H1 (cell line): ENCODE data around the gene VSIG10. TPM values are rescaled to one million over a fixed set of nuclear protein-coding genes. Genes with fewer than 3 reads are reported as not detected.

Experiments
- CTCF ChIA-PET: fragments of 300-600 bp; sonication (Branson Sonifier 250); formaldehyde crosslinking; loops from one replicate; lab custom pipeline; 2021; ENCODE audit not compliant: partially characterized antibody; lab: Charles Lee
- POLR2A ChIA-PET: fragments of 300-600 bp; sonication (Branson Sonifier 250); formaldehyde crosslinking; loops from one replicate; lab custom pipeline; 2021; ENCODE audit warnings: inconsistent platforms; ENCODE audit not compliant: partially characterized antibody; lab: Charles Lee
- DNase-seq, 2 experiments: peaks; one replicate each; pipeline versions ENCODE4 v3.0.0 to v3.0.0-alpha.2; 2010 to 2022; ENCODE audit warnings: low spot score in 2 of 2, low read depth in 1 of 2, mixed read lengths in 1 of 2
- FAIRE-seq: peaks from 2 replicates; lab custom pipeline; 2011; peaks lifted over from hg19 to GRCh38; lab: Jason Lieb, UNC
- H2AFZ ChIP-seq: 2 replicates; pipeline ENCODE4 v1.8.1; 2012; ENCODE audit warnings: low read length, inconsistent platforms
- H2AK5ac ChIP-seq: 2 replicates; pipeline ENCODE4 v1.6.1; 2013; ENCODE audit warnings: low read depth, low read length
- H2BK120ac ChIP-seq: replicated peaks from 2 replicates; pipeline ENCODE3; 2013; ENCODE audit warnings: low read depth, low read length, inconsistent platforms
- H2BK12ac ChIP-seq: 2 replicates; pipeline ENCODE4 v1.6.1; 2013; ENCODE audit warnings: low read depth, low read length
- H2BK15ac ChIP-seq: 2 replicates; pipeline ENCODE4 v1.6.1; 2013; ENCODE audit warnings: low read length
- H2BK20ac ChIP-seq: 2 replicates; pipeline ENCODE4 v1.6.1; 2013; ENCODE audit warnings: low read length
- H2BK5ac ChIP-seq: 2 replicates; pipeline ENCODE4 v1.6.1; 2013; ENCODE audit warnings: low read depth, low read length
- H3K14ac ChIP-seq: 2 replicates; pipeline ENCODE4 v1.6.1; 2013; ENCODE audit warnings: inconsistent platforms; ENCODE audit not compliant: insufficient read length
- H3K18ac ChIP-seq: 2 replicates; pipeline ENCODE4 v1.6.1; 2013; ENCODE audit warnings: low read length; ENCODE audit errors: extremely low read depth
- H3K23ac ChIP-seq: 2 replicates; pipeline ENCODE4 v1.6.1; 2013; ENCODE audit warnings: inconsistent platforms; ENCODE audit not compliant: insufficient read length
- H3K23me2 ChIP-seq: 2 replicates; pipeline ENCODE4 v1.6.1; 2013; ENCODE audit warnings: low read depth, low read length
- H3K27ac ChIP-seq: 2 replicates; pipeline ENCODE4 v1.6.1; 2011; ENCODE audit warnings: low read depth, low read length, inconsistent platforms
- H3K27me3 ChIP-seq, 4 experiments: replicated peaks in 1 of 4; 1 replicate in 1 of 4; 2 replicates in 3 of 4; pipeline versions ENCODE4 v1.6.1 to v1.8.1; 2011 to 2013; ENCODE audit warnings: low read length in 3 of 4, mild to moderate bottlenecking in 3 of 4, inconsistent platforms in 2 of 4, mixed read lengths in 2 of 4, moderate library complexity in 1 of 4; ENCODE audit not compliant: control insufficient read depth in 3 of 4, insufficient read depth in 3 of 4; ENCODE audit errors: extremely low read depth in 1 of 4
- H3K36me3 ChIP-seq, 4 experiments: 2 replicates each; pipeline versions ENCODE4 v1.6.1 to v1.8.1; 2011 to 2013; ENCODE audit warnings: mild to moderate bottlenecking in 4 of 4, low read length in 3 of 4, moderate library complexity in 2 of 4, control low read depth in 1 of 4, inconsistent platforms in 1 of 4; ENCODE audit not compliant: insufficient read depth in 4 of 4, control insufficient read depth in 2 of 4
- H3K4ac ChIP-seq: replicated peaks from 2 replicates; pipeline ENCODE3; 2013; ENCODE audit warnings: low read length, low read depth, mixed read lengths, inconsistent platforms; ENCODE audit not compliant: insufficient read length
- H3K4me1 ChIP-seq, 4 experiments: replicated peaks in 1 of 4; 1 replicate in 1 of 4; 2 replicates in 3 of 4; pipeline versions ENCODE4 v1.6.1 to v1.8.1; 2011 to 2013; ENCODE audit warnings: low read length in 3 of 4, inconsistent platforms in 2 of 4, mixed read lengths in 1 of 4; ENCODE audit not compliant: insufficient read depth in 4 of 4, control insufficient read depth in 3 of 4
- H3K4me2 ChIP-seq, 2 experiments: 2 replicates each; pipeline versions ENCODE4 v1.6.1 to v1.8.1; 2011 to 2013; ENCODE audit warnings: low read depth in 2 of 2, low read length in 2 of 2, control low read depth in 1 of 2, inconsistent platforms in 1 of 2, mild to moderate bottlenecking in 1 of 2; ENCODE audit not compliant: insufficient read depth in 1 of 2
- H3K4me3 ChIP-seq, 4 experiments: fragments of 200-600, 300-600 bp in 1 of 4; sonication (generic), shearing (Covaris generic), sonication (Bioruptor Twin) in 1 of 4; 2 replicates each; pipeline versions ENCODE4 v1.5.1 to v1.8.1; 2011 to 2016; ENCODE audit warnings: low read length in 4 of 4, low read depth in 3 of 4, control low read depth in 2 of 4, inconsistent platforms in 2 of 4, mild to moderate bottlenecking in 2 of 4, mixed read lengths in 1 of 4, moderate library complexity in 1 of 4; ENCODE audit not compliant: insufficient read depth in 2 of 4; ENCODE audit errors: extremely low read depth in 1 of 4
- H3K56ac ChIP-seq: replicated peaks from 2 replicates; pipeline ENCODE3; 2013; ENCODE audit warnings: low read depth, mild to moderate bottlenecking, mixed read lengths, low read length, inconsistent platforms; ENCODE audit not compliant: insufficient read length
- H3K79me1 ChIP-seq: 2 replicates; pipeline ENCODE4 v1.6.1; 2013; ENCODE audit warnings: low read depth, low read length, control low read depth
- H3K79me2 ChIP-seq, 2 experiments: 2 replicates each; pipeline versions ENCODE4 v1.6.1 to v1.8.1; 2012 to 2013; ENCODE audit warnings: low read length in 2 of 2, mild to moderate bottlenecking in 2 of 2, inconsistent platforms in 1 of 2; ENCODE audit not compliant: insufficient read depth in 2 of 2, control insufficient read depth in 1 of 2
- H3K9ac ChIP-seq, 4 experiments: replicated peaks in 1 of 4; 1 replicate in 1 of 4; 2 replicates in 3 of 4; pipeline versions ENCODE4 v1.6.1 to v1.8.1; 2011 to 2013; ENCODE audit warnings: low read depth in 3 of 4, low read length in 3 of 4, control low read depth in 2 of 4, mild to moderate bottlenecking in 2 of 4, moderate library complexity in 2 of 4, inconsistent platforms in 1 of 4; ENCODE audit errors: extremely low read depth in 1 of 4
- H3K9me3 ChIP-seq, 2 experiments: 2 replicates each; pipeline versions ENCODE4 v1.6.1 to v1.8.1; 2012 to 2013; ENCODE audit warnings: mild to moderate bottlenecking in 2 of 2, moderate library complexity in 2 of 2, control low read depth in 1 of 2, inconsistent platforms in 1 of 2, low read depth in 1 of 2, low read length in 1 of 2, mixed read lengths in 1 of 2; ENCODE audit not compliant: insufficient read depth in 2 of 2
- H4K20me1 ChIP-seq, 2 experiments: replicated peaks in 1 of 2; 2 replicates each; pipeline versions ENCODE3 to v1.8.1; 2011 to 2013; ENCODE audit warnings: inconsistent platforms in 2 of 2, low read length in 2 of 2, mild to moderate bottlenecking in 1 of 2; ENCODE audit not compliant: insufficient read depth in 2 of 2, control insufficient read depth in 1 of 2
- H4K5ac ChIP-seq: 2 replicates; pipeline ENCODE4 v1.6.1; 2013; ENCODE audit warnings: low read length, low read depth, mixed read lengths, inconsistent platforms; ENCODE audit not compliant: insufficient read length
- H4K8ac ChIP-seq: 2 replicates; pipeline ENCODE4 v1.8.0; 2013; ENCODE audit warnings: mild to moderate bottlenecking, moderate library complexity, low read length, inconsistent platforms; ENCODE audit not compliant: insufficient read depth; ENCODE audit errors: extremely low read depth
- H4K91ac ChIP-seq: replicated peaks from 2 replicates; pipeline ENCODE3; 2013; ENCODE audit warnings: low read length, mixed read lengths, inconsistent platforms; ENCODE audit not compliant: insufficient read length
- CREB1 ChIP-seq: IDR thresholded peaks from 2 replicates; pipeline ENCODE4 v1.6.1; 2012; ENCODE audit warnings: inconsistent platforms
- EP300 ChIP-seq, 2 experiments: IDR thresholded peaks; 1 replicate in 1 of 2; 2 replicates in 1 of 2; pipeline ENCODE4 v1.6.1; 2011 to 2012; ENCODE audit warnings: low read depth in 2 of 2, low read length in 2 of 2, mild to moderate bottlenecking in 2 of 2, borderline replicate concordance in 1 of 2, inconsistent platforms in 1 of 2, moderate library complexity in 1 of 2
- RAD21 ChIP-seq, 2 experiments: IDR thresholded peaks in 1 of 2; conservative IDR thresholded peaks in 1 of 2; 2 replicates each; pipeline ENCODE4 v1.6.1; 2011; ENCODE audit warnings: low read depth in 2 of 2, low read length in 2 of 2, improper control_type of control experiment in 1 of 2, inconsistent platforms in 1 of 2, mild to moderate bottlenecking in 1 of 2, moderate library complexity in 1 of 2
- RXRA ChIP-seq: IDR thresholded peaks from 2 replicates; pipeline ENCODE4 v1.6.1; 2011; ENCODE audit warnings: low read depth, mild to moderate bottlenecking, low read length, moderate library complexity; ENCODE audit not compliant: insufficient read depth
- SIN3A ChIP-seq, 2 experiments: IDR thresholded peaks in 1 of 2; conservative IDR thresholded peaks in 1 of 2; 2 replicates each; pipeline ENCODE4 v1.6.1; 2011 to 2012; ENCODE audit warnings: low read length in 2 of 2, improper control_type of control experiment in 1 of 2, low read depth in 1 of 2, mild to moderate bottlenecking in 1 of 2
- SIX5 ChIP-seq: IDR thresholded peaks from 2 replicates; pipeline ENCODE4 v1.6.1; 2011; ENCODE audit warnings: mild to moderate bottlenecking, low read depth, low read length
- TAF1 ChIP-seq: IDR thresholded peaks from 2 replicates; pipeline ENCODE4 v1.6.1; 2011; ENCODE audit warnings: mild to moderate bottlenecking, low read depth, low read length
- WGBS, 2 experiments: shearing (Covaris generic) in 1 of 2; methylation state at CpG; one replicate each; pipeline versions ENCODE4 v1.1.6 to v1.1.7; 2013 to 2015; ENCODE audit warnings: low lambda C conversion rate in 2 of 2, mixed read lengths in 2 of 2, inconsistent platforms in 1 of 2, low coverage in 1 of 2, missing lambda C conversion rate in 1 of 2; ENCODE audit not compliant: insufficient replicate concordance in 2 of 2, insufficient coverage in 1 of 2, insufficient read length in 1 of 2; ENCODE audit errors: extremely low coverage in 1 of 2, missing lambda C conversion rate in 1 of 2; 5-methylcytosine and 5-hydroxymethylcytosine counted together
- polyA plus RNA-seq, 7 experiments: library from polyadenylated mRNA; depleted of rRNA in 3 of 7; stranded (reverse) in 5 of 7; unstranded in 2 of 7; fragments of >200 nt in 5 of 7; fragments of 200-250 nt in 2 of 7; gene quantifications; 1 replicate in 5 of 7; 2 replicates in 1 of 7; 4 replicates in 1 of 7; pipeline versions ENCODE4 v1.2.1 to v1.2.3, GENCODE V29; 2011 to 2013; ENCODE audit warnings: missing spikeins in 2 of 7, mixed read lengths in 2 of 7
- total RNA-seq: library from RNA; stranded (reverse); fragmentation: NEBNext Ultra II Directional; extraction: Animal tissue kit (Norgen Biotek cat#: 25700); gene quantifications from 2 replicates; pipeline ENCODE4 v1.2.1, GENCODE V29; 2021
- TF ChIP-seq, protein P1 (sequence below), 3 experiments: IDR thresholded peaks; 1 replicate in 2 of 3; 2 replicates in 1 of 3; pipeline versions ENCODE4 v1.5.1 to v1.6.1; 2011; ENCODE audit warnings: low read length in 3 of 3, mild to moderate bottlenecking in 3 of 3, inconsistent platforms in 2 of 3, low read depth in 1 of 3, moderate library complexity in 1 of 3; ENCODE audit not compliant: insufficient read depth in 1 of 3; ENCODE audit errors: control extremely low read depth in 1 of 3

VSIG10 gene
- total and polyA plus RNA-seq, 2 of the 8 experiments (the other 6 are each of a cell fraction or from before 2014, with no cell fraction given): 34.4 to 93.6 TPM

GRCh38 chr12:118034429-118035189 is 69.2 kb downstream of the VSIG10 start:
- FAIRE-seq: no peak
- peak; percentile 54 to 68 for TF ChIP-seq RAD21 (IDR thresholded peaks at IDR 0.05 in 1 of 2, conservative IDR thresholded peaks at IDR 0.05 in 1 of 2; ENCODE audit: low read depth in 2 of 2, low read length in 2 of 2)
- TF ChIP-seq CREB1: no peak
- no peak for TF ChIP-seq TAF1
- no peak for TF ChIP-seq RXRA
- TF ChIP-seq, protein P1, sequence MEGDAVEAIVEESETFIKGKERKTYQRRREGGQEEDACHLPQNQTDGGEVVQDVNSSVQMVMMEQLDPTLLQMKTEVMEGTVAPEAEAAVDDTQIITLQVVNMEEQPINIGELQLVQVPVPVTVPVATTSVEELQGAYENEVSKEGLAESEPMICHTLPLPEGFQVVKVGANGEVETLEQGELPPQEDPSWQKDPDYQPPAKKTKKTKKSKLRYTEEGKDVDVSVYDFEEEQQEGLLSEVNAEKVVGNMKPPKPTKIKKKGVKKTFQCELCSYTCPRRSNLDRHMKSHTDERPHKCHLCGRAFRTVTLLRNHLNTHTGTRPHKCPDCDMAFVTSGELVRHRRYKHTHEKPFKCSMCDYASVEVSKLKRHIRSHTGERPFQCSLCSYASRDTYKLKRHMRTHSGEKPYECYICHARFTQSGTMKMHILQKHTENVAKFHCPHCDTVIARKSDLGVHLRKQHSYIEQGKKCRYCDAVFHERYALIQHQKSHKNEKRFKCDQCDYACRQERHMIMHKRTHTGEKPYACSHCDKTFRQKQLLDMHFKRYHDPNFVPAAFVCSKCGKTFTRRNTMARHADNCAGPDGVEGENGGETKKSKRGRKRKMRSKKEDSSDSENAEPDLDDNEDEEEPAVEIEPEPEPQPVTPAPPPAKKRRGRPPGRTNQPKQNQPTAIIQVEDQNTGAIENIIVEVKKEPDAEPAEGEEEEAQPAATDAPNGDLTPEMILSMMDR (IDR thresholded peaks at IDR 0.05; ENCODE audit: control extremely low read depth in 1 of 3, insufficient read depth in 1 of 3, low read depth in 1 of 3, low read length in 3 of 3): peak in 2 of 3 experiments; percentile 39 to 46; a peak in 3 of 4 replicates
- no peak for TF ChIP-seq SIN3A (conservative IDR thresholded peaks at IDR 0.05 in 1 of 2, IDR thresholded peaks at IDR 0.05 in 1 of 2; ENCODE audit: low read depth in 1 of 2, low read length in 2 of 2)
- no peak for TF ChIP-seq EP300 (IDR thresholded peaks at IDR 0.05; ENCODE audit: borderline replicate concordance in 1 of 2, low read depth in 2 of 2, low read length in 2 of 2)
- TF ChIP-seq SIX5: no peak

More at GRCh38 chr12:118034429-118035189, 69.2 kb downstream of the VSIG10 start:
- no peak overlapping the region for H3K4ac ChIP-seq
- WGBS, 2 experiments: 91% methylated on average over 5 of the region's 5 CpGs; no CpG with 5 or more reads in 1 of the 2 experiments
- H2BK5ac ChIP-seq: no peak overlapping the region
- H3K23ac ChIP-seq: no peak overlapping the region
- peaks cover 35 to 85% (median 57%) of the 10 kb centered on the region in 4 experiments for H3K36me3 ChIP-seq
- no peak overlapping the region for H3K14ac ChIP-seq
- H2BK12ac ChIP-seq: no peak overlapping the region
- H2BK120ac ChIP-seq: no peak overlapping the region
- ChIA-PET POLR2A (interaction anchor here (0.8 to 12.8 kb wide), 7 partner anchors 10 to 160 kb away, joined by 3 to 113 read pairs (median 13); partner anchors contain the start of gene RFC5), CTCF (interaction anchor here (0.6 to 4.3 kb wide), 20 partner anchors 8 to 185 kb away, joined by 3 to 39 read pairs (median 4); no protein-coding TSS in a partner anchor)
- H3K9ac ChIP-seq: no peak overlapping the region
- no peak overlapping the region for H2AFZ ChIP-seq
- H2BK15ac ChIP-seq: no peak overlapping the region
- H2BK20ac ChIP-seq: no peak overlapping the region
- no peaks in the 10 kb centered on the region for H3K9me3 ChIP-seq
- no peak overlapping the region for H3K18ac ChIP-seq
- H3K23me2 ChIP-seq: no peaks in the 10 kb centered on the region
- no peak overlapping the region for H3K27ac ChIP-seq
- H3K79me2 ChIP-seq: no peaks in the 10 kb centered on the region
- H3K4me1 ChIP-seq: no peaks in the 10 kb centered on the region; a peak in 1 of 7 replicates
- no peak overlapping the region for H3K4me2 ChIP-seq
- peaks cover 0 to 5% of the 10 kb centered on the region in 2 experiments for H4K20me1 ChIP-seq
- H3K4me3 ChIP-seq: no peak overlapping the region
- H3K27me3 ChIP-seq: no peaks in the 10 kb centered on the region
- no peak overlapping the region for H2AK5ac ChIP-seq
- no peak overlapping the region for H4K5ac ChIP-seq
- H4K8ac ChIP-seq: no peak overlapping the region
- H4K91ac ChIP-seq: no peak overlapping the region
- no peaks in the 10 kb centered on the region; the same call in 1 of the 2 replicates for H3K79me1 ChIP-seq
- no peak overlapping the region for H3K56ac ChIP-seq
- DNase-seq: no peak
